ENCODE data around the gene SUDS3. TPM values are rescaled to one million over a fixed set of nuclear protein-coding genes. Genes with fewer than 3 reads are reported as not detected.

The SUDS3 gene
- total and polyA plus RNA-seq, 10 of the 15 experiments (the other 5 are each of a cell fraction or from before 2014, with no cell fraction given): 5.2 to 42.8 (median 21.7) TPM

GRCh38 chr12:118402251-118402650, 25.9 kb downstream of the SUDS3 start (continued):
- TF ChIP-seq, protein P1, sequence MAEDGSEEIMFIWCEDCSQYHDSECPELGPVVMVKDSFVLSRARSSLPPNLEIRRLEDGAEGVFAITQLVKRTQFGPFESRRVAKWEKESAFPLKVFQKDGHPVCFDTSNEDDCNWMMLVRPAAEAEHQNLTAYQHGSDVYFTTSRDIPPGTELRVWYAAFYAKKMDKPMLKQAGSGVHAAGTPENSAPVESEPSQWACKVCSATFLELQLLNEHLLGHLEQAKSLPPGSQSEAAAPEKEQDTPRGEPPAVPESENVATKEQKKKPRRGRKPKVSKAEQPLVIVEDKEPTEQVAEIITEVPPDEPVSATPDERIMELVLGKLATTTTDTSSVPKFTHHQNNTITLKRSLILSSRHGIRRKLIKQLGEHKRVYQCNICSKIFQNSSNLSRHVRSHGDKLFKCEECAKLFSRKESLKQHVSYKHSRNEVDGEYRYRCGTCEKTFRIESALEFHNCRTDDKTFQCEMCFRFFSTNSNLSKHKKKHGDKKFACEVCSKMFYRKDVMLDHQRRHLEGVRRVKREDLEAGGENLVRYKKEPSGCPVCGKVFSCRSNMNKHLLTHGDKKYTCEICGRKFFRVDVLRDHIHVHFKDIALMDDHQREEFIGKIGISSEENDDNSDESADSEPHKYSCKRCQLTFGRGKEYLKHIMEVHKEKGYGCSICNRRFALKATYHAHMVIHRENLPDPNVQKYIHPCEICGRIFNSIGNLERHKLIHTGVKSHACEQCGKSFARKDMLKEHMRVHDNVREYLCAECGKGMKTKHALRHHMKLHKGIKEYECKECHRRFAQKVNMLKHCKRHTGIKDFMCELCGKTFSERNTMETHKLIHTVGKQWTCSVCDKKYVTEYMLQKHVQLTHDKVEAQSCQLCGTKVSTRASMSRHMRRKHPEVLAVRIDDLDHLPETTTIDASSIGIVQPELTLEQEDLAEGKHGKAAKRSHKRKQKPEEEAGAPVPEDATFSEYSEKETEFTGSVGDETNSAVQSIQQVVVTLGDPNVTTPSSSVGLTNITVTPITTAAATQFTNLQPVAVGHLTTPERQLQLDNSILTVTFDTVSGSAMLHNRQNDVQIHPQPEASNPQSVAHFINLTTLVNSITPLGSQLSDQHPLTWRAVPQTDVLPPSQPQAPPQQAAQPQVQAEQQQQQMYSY (CRISPR knock-in tag; IDR thresholded peaks at IDR 0.05): no peak
- no peak for TF ChIP-seq IRF5 (IDR thresholded peaks at IDR 0.05; ENCODE audit: borderline replicate concordance)
- TF ChIP-seq BCLAF1 (IDR thresholded peaks at IDR 0.05): no peak
- TF ChIP-seq TCF7 (IDR thresholded peaks at IDR 0.05; ENCODE audit: borderline replicate concordance): no peak
- TF ChIP-seq RAD21 (IDR thresholded peaks at IDR 0.05; ENCODE audit: insufficient read depth, low read depth, low read length): no peak
- TF ChIP-seq, protein P2, sequence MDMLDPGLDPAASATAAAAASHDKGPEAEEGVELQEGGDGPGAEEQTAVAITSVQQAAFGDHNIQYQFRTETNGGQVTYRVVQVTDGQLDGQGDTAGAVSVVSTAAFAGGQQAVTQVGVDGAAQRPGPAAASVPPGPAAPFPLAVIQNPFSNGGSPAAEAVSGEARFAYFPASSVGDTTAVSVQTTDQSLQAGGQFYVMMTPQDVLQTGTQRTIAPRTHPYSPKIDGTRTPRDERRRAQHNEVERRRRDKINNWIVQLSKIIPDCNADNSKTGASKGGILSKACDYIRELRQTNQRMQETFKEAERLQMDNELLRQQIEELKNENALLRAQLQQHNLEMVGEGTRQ (IDR thresholded peaks at IDR 0.05; ENCODE audit: borderline replicate concordance, low read depth, low read length): no peak
- no peak for TF ChIP-seq CBX5 (IDR thresholded peaks at IDR 0.05; ENCODE audit: low read depth)
- no peak for TF ChIP-seq WRNIP1 (IDR thresholded peaks at IDR 0.05; ENCODE audit: borderline replicate concordance, low read depth, low read length)
- no peak for TF ChIP-seq HDAC6 (IDR thresholded peaks at IDR 0.05; ENCODE audit: unreplicated experiment)
